ENCODE data around the gene ST3GAL4. TPM values are rescaled to one million over a fixed set of nuclear protein-coding genes. Genes with fewer than 3 reads are reported as not detected.

The ST3GAL4 gene
- total RNA-seq, 1 experiment from 2014 or later: 11.2 TPM

DNA sequence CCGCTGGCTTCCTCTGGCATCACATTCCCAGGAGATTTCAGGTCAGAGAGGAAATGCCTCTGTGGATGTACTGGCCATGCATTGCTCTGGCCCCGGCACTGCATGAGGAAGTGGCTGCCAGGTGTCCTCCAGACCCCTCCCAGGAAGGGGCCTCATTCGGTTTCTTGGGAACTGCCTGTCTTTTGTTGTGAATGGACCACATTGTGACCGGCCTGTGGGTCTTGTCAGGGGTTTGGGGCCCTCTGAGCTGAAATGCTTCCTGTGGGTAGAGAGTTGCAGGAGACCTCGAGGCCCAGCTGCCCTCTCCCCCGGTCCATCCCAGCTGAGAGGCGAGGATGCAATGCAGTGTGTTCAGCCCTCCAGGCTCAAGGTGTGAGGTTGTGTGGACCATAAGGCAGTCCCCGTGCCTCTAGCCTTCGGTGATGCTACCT lies 18.8 kb upstream of the ST3GAL4 start:
- ChIA-PET CTCF (interaction anchor here (1.6 kb wide), 1 partner anchor 27 kb away, joined by 3 read pairs; no protein-coding TSS in a partner anchor), POLR2A (no interaction called here)
- peaks cover 10% of the 10 kb centered on the region for H3K36me3 Mint-ChIP-seq (ENCODE audit: insufficient read depth, unreplicated experiment)
- Histone ChIP-seq H3K9me3 (no peaks in the 10 kb centered on the region), H3K36me3 (ENCODE audit: control insufficient read depth, insufficient read depth, low read length) (peaks cover 1% of the 10 kb centered on the region; the same call in 1 of the 2 replicates), H3K4me1 (peaks cover 17% of the 10 kb centered on the region; the same call in 1 of the 2 replicates), H3K27me3 (replicated peaks; ENCODE audit: control insufficient read depth, insufficient read depth, low read length) (no peaks in the 10 kb centered on the region), H3K4me3 (ENCODE audit: low read depth, low read length) (no peak overlapping the region)
- no peaks in the 10 kb centered on the region for H3K27me3 Mint-ChIP-seq (ENCODE audit: insufficient read depth, unreplicated experiment)
- H3K9me3 Mint-ChIP-seq (ENCODE audit: unreplicated experiment): no peaks in the 10 kb centered on the region
- no TSS peak for BruUV-seq (replicated peaks)
- TF ChIP-seq, protein P1, sequence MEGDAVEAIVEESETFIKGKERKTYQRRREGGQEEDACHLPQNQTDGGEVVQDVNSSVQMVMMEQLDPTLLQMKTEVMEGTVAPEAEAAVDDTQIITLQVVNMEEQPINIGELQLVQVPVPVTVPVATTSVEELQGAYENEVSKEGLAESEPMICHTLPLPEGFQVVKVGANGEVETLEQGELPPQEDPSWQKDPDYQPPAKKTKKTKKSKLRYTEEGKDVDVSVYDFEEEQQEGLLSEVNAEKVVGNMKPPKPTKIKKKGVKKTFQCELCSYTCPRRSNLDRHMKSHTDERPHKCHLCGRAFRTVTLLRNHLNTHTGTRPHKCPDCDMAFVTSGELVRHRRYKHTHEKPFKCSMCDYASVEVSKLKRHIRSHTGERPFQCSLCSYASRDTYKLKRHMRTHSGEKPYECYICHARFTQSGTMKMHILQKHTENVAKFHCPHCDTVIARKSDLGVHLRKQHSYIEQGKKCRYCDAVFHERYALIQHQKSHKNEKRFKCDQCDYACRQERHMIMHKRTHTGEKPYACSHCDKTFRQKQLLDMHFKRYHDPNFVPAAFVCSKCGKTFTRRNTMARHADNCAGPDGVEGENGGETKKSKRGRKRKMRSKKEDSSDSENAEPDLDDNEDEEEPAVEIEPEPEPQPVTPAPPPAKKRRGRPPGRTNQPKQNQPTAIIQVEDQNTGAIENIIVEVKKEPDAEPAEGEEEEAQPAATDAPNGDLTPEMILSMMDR (IDR thresholded peaks at IDR 0.05; ENCODE audit: insufficient read depth in 1 of 2, low read depth in 1 of 2, low read length in 1 of 2, severe bottlenecking in 1 of 2, unreplicated experiment in 1 of 2): no peak
- H3K27ac Mint-ChIP-seq (ENCODE audit: unreplicated experiment): no peak overlapping the region
- intact Hi-C loops (cut with micrococcal nuclease; ENCODE audit: unreplicated experiment): no loop called here
- DNase-seq: no peak
- no peak overlapping the region for H3K4me3 Mint-ChIP-seq (ENCODE audit: unreplicated experiment)
- H3K4me1 Mint-ChIP-seq (ENCODE audit: low read depth, unreplicated experiment): peaks cover 11% of the 10 kb centered on the region

DNA sequence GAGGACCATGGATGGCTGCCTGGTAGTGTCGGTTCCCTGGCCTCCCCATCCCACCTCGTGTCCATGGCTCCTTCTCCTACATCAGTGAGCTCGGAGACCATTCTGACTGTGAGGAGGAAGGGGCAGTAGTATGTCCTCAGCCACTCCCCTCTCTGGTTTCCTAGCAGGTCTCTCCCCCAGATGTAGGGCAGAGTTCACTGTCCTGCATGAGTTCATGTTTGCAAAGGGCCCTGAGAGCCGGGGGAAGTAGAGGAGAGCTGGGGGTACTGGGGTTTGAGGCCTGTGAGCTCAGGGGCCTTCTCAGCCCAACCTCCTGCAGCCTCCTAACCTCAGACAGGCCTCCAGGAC lies 18.4 kb upstream of the ST3GAL4 start:
- POLR2A ChIA-PET: no interaction called here
- CTCF ChIA-PET: interaction anchor here (1.6 kb wide), 1 partner anchor 27 kb away, joined by 3 read pairs; no protein-coding TSS in a partner anchor

DNA sequence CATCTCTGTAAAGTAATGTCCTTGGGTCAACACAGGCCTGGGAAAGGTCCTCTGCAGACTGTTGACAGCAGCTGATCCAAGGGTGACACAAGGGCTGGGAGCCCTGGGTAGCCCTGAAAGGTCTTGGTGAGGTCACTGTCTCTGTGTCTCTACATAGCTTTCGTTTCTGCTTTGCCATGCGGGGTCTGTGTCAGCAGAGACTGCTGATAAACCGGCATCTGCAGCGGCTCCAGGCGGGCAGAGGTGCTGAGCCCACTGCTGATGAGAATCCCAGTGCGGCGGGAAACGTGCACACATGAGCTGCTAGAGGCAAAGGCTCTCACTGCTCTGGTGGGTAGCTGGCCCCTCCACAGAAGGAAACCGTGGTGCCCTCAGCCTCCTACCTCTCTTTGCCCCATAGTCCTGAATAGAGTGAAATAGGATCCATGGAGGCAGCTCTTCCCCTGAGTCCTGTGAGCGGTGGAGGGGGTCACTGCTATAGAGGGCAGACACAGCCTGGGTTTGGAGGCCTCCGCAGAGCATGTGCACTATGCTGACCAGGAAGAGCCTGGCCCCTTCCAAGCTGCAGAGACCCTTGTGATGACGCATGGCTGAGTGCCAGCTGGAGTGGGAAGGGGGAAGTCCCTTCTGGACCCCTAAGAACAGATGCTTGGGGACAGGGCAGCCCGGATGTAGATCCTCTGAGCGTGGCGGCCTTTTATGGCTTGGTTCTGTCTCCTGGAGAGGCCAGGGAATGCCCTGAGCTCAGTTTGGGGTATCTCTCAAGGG lies 17.8 kb upstream of the ST3GAL4 start:
- no TSS peak for BruUV-seq (replicated peaks)
- Histone ChIP-seq H3K4me1 (peaks cover 17% of the 10 kb centered on the region; the same call in 1 of the 2 replicates), H3K27me3 (replicated peaks; ENCODE audit: control insufficient read depth, insufficient read depth, low read length) (no peaks in the 10 kb centered on the region), H3K4me3 (ENCODE audit: low read depth, low read length) (no peak overlapping the region), H3K9me3 (no peaks in the 10 kb centered on the region), H3K36me3 (ENCODE audit: control insufficient read depth, insufficient read depth, low read length) (0 out of 2 replicates have a peak, but pooled peaks cover 2% of the 10 kb centered on the region)
- intact Hi-C loops (cut with micrococcal nuclease; ENCODE audit: unreplicated experiment): no loop called here
- ChIA-PET POLR2A (no interaction called here), CTCF (interaction anchor here (0.6 to 1.6 kb wide), 2 partner anchors 11 to 28 kb away, joined by 3 read pairs; no protein-coding TSS in a partner anchor)
- TF ChIP-seq, protein P1 (IDR thresholded peaks at IDR 0.05; ENCODE audit: insufficient read depth in 1 of 2, low read depth in 1 of 2, low read length in 1 of 2, severe bottlenecking in 1 of 2, unreplicated experiment in 1 of 2): no peak
- Mint-ChIP-seq H3K4me1 (ENCODE audit: low read depth, unreplicated experiment) (peaks cover 11% of the 10 kb centered on the region), H3K27ac (ENCODE audit: unreplicated experiment) (no peak overlapping the region), H3K4me3 (ENCODE audit: unreplicated experiment) (no peak overlapping the region), H3K36me3 (ENCODE audit: insufficient read depth, unreplicated experiment) (peaks cover 13% of the 10 kb centered on the region), H3K9me3 (ENCODE audit: unreplicated experiment) (no peaks in the 10 kb centered on the region), H3K27me3 (ENCODE audit: insufficient read depth, unreplicated experiment) (no peaks in the 10 kb centered on the region)
- DNase-seq: no peak

More for the DNA sequence above, 18.4 kb upstream of the ST3GAL4 start:
- H3K9me3 ChIP-seq: no peaks in the 10 kb centered on the region
- Mint-ChIP-seq H3K27ac (ENCODE audit: unreplicated experiment) (no peak overlapping the region), H3K4me3 (ENCODE audit: unreplicated experiment) (no peak overlapping the region), H3K27me3 (ENCODE audit: insufficient read depth, unreplicated experiment) (no peaks in the 10 kb centered on the region), H3K4me1 (ENCODE audit: low read depth, unreplicated experiment) (peaks cover 11% of the 10 kb centered on the region), H3K9me3 (ENCODE audit: unreplicated experiment) (no peaks in the 10 kb centered on the region), H3K36me3 (ENCODE audit: insufficient read depth, unreplicated experiment) (peaks cover 10% of the 10 kb centered on the region)
- H3K27me3 ChIP-seq (replicated peaks; ENCODE audit: control insufficient read depth, insufficient read depth, low read length): no peaks in the 10 kb centered on the region
- no peak for DNase-seq
- BruUV-seq (replicated peaks): no TSS peak
- peaks cover 17% of the 10 kb centered on the region; the same call in 1 of the 2 replicates for H3K4me1 ChIP-seq
- 0 out of 2 replicates have a peak, but pooled peaks cover 1% of the 10 kb centered on the region for H3K36me3 ChIP-seq (ENCODE audit: control insufficient read depth, insufficient read depth, low read length)
- TF ChIP-seq, protein P1 (IDR thresholded peaks at IDR 0.05; ENCODE audit: insufficient read depth in 1 of 2, low read depth in 1 of 2, low read length in 1 of 2, severe bottlenecking in 1 of 2, unreplicated experiment in 1 of 2): no peak
- H3K4me3 ChIP-seq (ENCODE audit: low read depth, low read length): no peak overlapping the region
- intact Hi-C loops (cut with micrococcal nuclease; ENCODE audit: unreplicated experiment): no loop called here
